ENCODE data around the gene PDE1C. TPM values are rescaled to one million over a fixed set of nuclear protein-coding genes. Genes with fewer than 3 reads are reported as not detected.

Gene PDE1C
- total RNA-seq, 2 experiments from 2014 or later: not detected

- BruUV-seq (replicated peaks): no TSS peak
- intact Hi-C loops (cut with micrococcal nuclease; ENCODE audit: unreplicated experiment): no loop called here
- TF ChIP-seq CTCF (conservative IDR thresholded peaks at IDR 0.05; ENCODE audit: low read length) (no peak), EZH2phosphoT487 (IDR thresholded peaks at IDR 0.05; ENCODE audit: borderline replicate concordance, low read depth, low read length) (no peak)
These were observed 38.4 kb upstream of the PDE1C start for GRCh38 chr7:32108651-32109050.

DNA sequence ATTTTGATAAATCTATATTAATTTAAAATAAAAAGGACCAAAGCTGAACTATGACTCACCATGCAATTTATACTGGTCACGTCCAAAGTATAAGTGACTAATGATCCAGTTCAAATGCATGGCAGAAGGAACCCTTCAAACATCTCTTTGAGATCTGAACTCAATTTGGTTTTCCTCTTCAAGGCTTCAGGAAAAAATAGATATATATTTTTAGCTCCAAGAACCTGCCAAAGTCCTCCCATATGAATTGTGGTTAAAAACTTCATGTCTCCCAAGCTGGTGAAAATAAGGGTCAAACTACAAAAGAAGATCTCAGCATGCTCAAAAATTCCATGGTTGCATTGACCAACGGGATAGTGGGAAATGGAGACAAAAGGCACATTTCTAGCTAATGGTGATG, 34.6 kb upstream of the PDE1C start:
- no peak overlapping the region for H3K4me3 ChIP-seq (ENCODE audit: low read depth, low read length, poor library complexity, severe bottlenecking)
- H3K9me2 ChIP-seq (ENCODE audit: insufficient read depth, low read length): no peaks in the 10 kb centered on the region
- TF ChIP-seq EZH2phosphoT487 (IDR thresholded peaks at IDR 0.05; ENCODE audit: borderline replicate concordance, low read depth, low read length) (no peak), CTCF (conservative IDR thresholded peaks at IDR 0.05; ENCODE audit: low read length) (no peak)
- H3K4me2 ChIP-seq (ENCODE audit: low read length): no peak overlapping the region
- CTCF ChIA-PET (ENCODE audit: unreplicated experiment): no interaction called here
- no peak overlapping the region for H2AFZ ChIP-seq (ENCODE audit: low read length)
- DNase-seq (ENCODE audit: low spot score): no peak
- no peak overlapping the region for H3K27ac ChIP-seq (ENCODE audit: low read depth, low read length, poor library complexity, severe bottlenecking)
- no TSS peak for BruUV-seq (replicated peaks)
- H3K79me2 ChIP-seq (ENCODE audit: insufficient read depth, low read depth, low read length): no peaks in the 10 kb centered on the region
- no peaks in the 10 kb centered on the region for H4K20me1 ChIP-seq (ENCODE audit: insufficient read depth, low read length)
- POLR2A ChIA-PET: interaction anchor here (0.6 to 0.7 kb wide), 3 partner anchors 76 to 221 kb away, joined by 3 to 4 read pairs (median 3); no protein-coding TSS in a partner anchor
- H3K9me3 ChIP-seq (ENCODE audit: low read length): no peaks in the 10 kb centered on the region
- H3K4me1 ChIP-seq (ENCODE audit: insufficient read depth, low read length, poor library complexity, severe bottlenecking): no peaks in the 10 kb centered on the region
- intact Hi-C loops (cut with micrococcal nuclease; ENCODE audit: unreplicated experiment): no loop called here
- no peaks in the 10 kb centered on the region for H3K36me3 ChIP-seq (ENCODE audit: insufficient read depth, low read length)

More at GRCh38 chr7:32108651-32109050, 38.4 kb upstream of the PDE1C start:
- Histone ChIP-seq H3K9me2 (ENCODE audit: insufficient read depth, low read length) (no peaks in the 10 kb centered on the region), H3K27ac (ENCODE audit: low read depth, low read length, poor library complexity, severe bottlenecking) (no peak overlapping the region), H3K9me3 (ENCODE audit: low read length) (no peaks in the 10 kb centered on the region), H3K36me3 (ENCODE audit: insufficient read depth, low read length) (no peaks in the 10 kb centered on the region), H3K4me3 (ENCODE audit: low read depth, low read length, poor library complexity, severe bottlenecking) (no peak overlapping the region), H3K79me2 (ENCODE audit: insufficient read depth, low read depth, low read length) (no peaks in the 10 kb centered on the region), H3K4me2 (ENCODE audit: low read length) (no peak overlapping the region), H3K4me1 (ENCODE audit: insufficient read depth, low read length, poor library complexity, severe bottlenecking) (no peaks in the 10 kb centered on the region), H2AFZ (ENCODE audit: low read length) (no peak overlapping the region), H4K20me1 (ENCODE audit: insufficient read depth, low read length) (no peaks in the 10 kb centered on the region)
- ChIA-PET CTCF (ENCODE audit: unreplicated experiment) (no interaction called here), POLR2A (no interaction called here)
- DNase-seq (ENCODE audit: low spot score): no peak

DNA sequence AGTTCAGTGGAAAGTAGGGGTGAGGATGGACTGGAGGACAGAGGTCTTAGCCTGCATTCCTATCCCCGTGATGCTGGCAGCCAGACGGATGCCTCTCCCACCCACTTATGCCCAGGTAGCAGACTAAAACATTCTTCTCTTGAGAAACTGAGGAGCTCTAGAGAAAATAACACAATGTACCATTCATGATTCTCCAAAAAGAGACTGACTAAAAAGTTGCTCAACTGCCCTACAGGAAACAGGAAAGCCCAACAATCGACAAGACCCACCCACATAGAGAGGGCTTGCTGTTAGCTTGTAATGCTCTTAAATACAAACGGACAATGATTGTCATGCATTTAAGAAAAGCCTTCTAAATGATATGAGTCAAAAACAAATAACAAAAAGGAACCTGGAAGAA, 33.2 kb upstream of the PDE1C start:
- intact Hi-C loops (cut with micrococcal nuclease; ENCODE audit: unreplicated experiment): no loop called here
- H3K9me2 ChIP-seq (ENCODE audit: insufficient read depth, low read length): no peaks in the 10 kb centered on the region

More for the DNA sequence above, 33.2 kb upstream of the PDE1C start:
- ChIA-PET CTCF (ENCODE audit: unreplicated experiment) (no interaction called here), POLR2A (interaction anchor here (0.7 kb wide), 1 partner anchor 104 kb away, joined by 4 read pairs; no protein-coding TSS in a partner anchor)
- no peak overlapping the region for H2AFZ ChIP-seq (ENCODE audit: low read length)
- H3K79me2 ChIP-seq (ENCODE audit: insufficient read depth, low read depth, low read length): no peaks in the 10 kb centered on the region
- no peak overlapping the region for H3K27ac ChIP-seq (ENCODE audit: low read depth, low read length, poor library complexity, severe bottlenecking)
- no peak overlapping the region for H3K4me3 ChIP-seq (ENCODE audit: low read depth, low read length, poor library complexity, severe bottlenecking)
- no peak for TF ChIP-seq EZH2phosphoT487 (IDR thresholded peaks at IDR 0.05; ENCODE audit: borderline replicate concordance, low read depth, low read length)
- TF ChIP-seq CTCF (conservative IDR thresholded peaks at IDR 0.05; ENCODE audit: low read length): no peak
- no TSS peak for BruUV-seq (replicated peaks)
- H3K36me3 ChIP-seq (ENCODE audit: insufficient read depth, low read length): no peaks in the 10 kb centered on the region
- H4K20me1 ChIP-seq (ENCODE audit: insufficient read depth, low read length): no peaks in the 10 kb centered on the region
- H3K4me1 ChIP-seq (ENCODE audit: insufficient read depth, low read length, poor library complexity, severe bottlenecking): no peaks in the 10 kb centered on the region
- DNase-seq (ENCODE audit: low spot score): no peak
- H3K4me2 ChIP-seq (ENCODE audit: low read length): no peak overlapping the region
- H3K9me3 ChIP-seq (ENCODE audit: low read length): no peaks in the 10 kb centered on the region
